H1 (cell line): ENCODE measurements around the gene PKP1. TPM values are rescaled to one million over a fixed set of nuclear protein-coding genes. Genes with fewer than 3 reads are reported as not detected.

Experiments
- BCL11A ChIP-seq, 2 experiments: IDR thresholded peaks; one replicate each; pipeline ENCODE4 v1.6.1; 2011; ENCODE audit warnings: low read depth in 2 of 2, low read length in 2 of 2, mild to moderate bottlenecking in 2 of 2
- polyA plus RNA-seq, 7 experiments: library from polyadenylated mRNA; depleted of rRNA in 3 of 7; stranded (reverse) in 5 of 7; unstranded in 2 of 7; fragments of >200 nt in 5 of 7; fragments of 200-250 nt in 2 of 7; gene quantifications; 1 replicate in 5 of 7; 2 replicates in 1 of 7; 4 replicates in 1 of 7; pipeline versions ENCODE4 v1.2.1 to v1.2.3, GENCODE V29; 2011 to 2013; ENCODE audit warnings: missing spikeins in 2 of 7, mixed read lengths in 2 of 7
- total RNA-seq: library from RNA; stranded (reverse); fragmentation: NEBNext Ultra II Directional; extraction: Animal tissue kit (Norgen Biotek cat#: 25700); gene quantifications from 2 replicates; pipeline ENCODE4 v1.2.1, GENCODE V29; 2021

Gene PKP1
- total and polyA plus RNA-seq, 2 of the 8 experiments (the other 6 are each of a cell fraction or from before 2014, with no cell fraction given) = 0.21 to 0.95 TPM

DNA sequence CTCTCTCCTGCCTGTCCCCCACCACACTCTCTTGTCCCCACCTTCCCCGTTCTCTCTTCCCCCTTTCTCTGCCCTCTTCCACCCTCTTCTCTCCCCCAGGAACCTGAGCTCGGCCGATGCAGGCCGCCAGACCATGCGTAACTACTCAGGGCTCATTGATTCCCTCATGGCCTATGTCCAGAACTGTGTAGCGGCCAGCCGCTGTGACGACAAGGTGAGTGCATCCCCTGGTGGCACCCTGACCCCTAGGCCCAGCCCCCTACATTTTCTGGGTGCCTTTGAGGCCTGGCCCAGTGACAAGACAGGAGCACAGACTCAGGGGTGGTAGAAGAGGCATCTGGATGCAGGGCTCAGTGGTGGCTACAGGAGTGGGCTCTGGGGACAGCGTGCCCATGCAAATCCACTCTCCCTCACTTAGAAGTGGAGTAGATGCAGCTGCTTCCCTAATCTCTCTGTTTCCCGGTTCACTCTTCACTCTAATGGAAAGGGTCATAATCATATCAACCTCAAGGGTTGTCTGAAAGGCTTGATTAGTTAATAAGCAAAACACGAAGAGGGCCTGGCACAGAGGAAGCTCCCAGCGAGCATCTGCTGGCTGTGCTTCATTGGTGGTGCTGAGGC lies 37.0 kb downstream of the PKP1 start (continued):
- TF ChIP-seq BCL11A (IDR thresholded peaks at IDR 0.05; ENCODE audit: low read depth in 2 of 2, low read length in 2 of 2) = no peak
